K562 (cell line): ENCODE data around the gene IRAK2. TPM values are rescaled to one million over a fixed set of nuclear protein-coding genes. Genes with fewer than 3 reads are reported as not detected.
"Not testable (repeated sequence)": the region's sequence is repeated elsewhere in the genome, so short reads cannot be mapped to it uniquely, and the experiment has no call there.

Experiments
- ATAC-seq: fragments of 200-7000 bp; cut with Tn5 transposase; 3 replicates; pipeline ENCODE4 v1.9.1; 2020; ENCODE audit warnings: moderate library complexity
- BruUV-seq: library from RNA; stranded (reverse); fragments of 400-500 nt; replicated peaks from 2 replicates; lab custom pipeline; 2021; lab: Mats Ljungman, UMichigan
- CTCF ChIA-PET: fragments of 300-600 bp; formaldehyde crosslinking; extraction: SDS; loops from one replicate; lab custom pipeline; 2021; ENCODE audit warnings: low intra/inter-chr PET ratio; lab: Yijun Ruan, JAX
- POLR2A ChIA-PET: fragments of 300-600, 350-650 bp; sonication (Branson Sonifier 250); formaldehyde crosslinking; extraction: SDS; loops from one replicate; lab custom pipeline; 2021; ENCODE audit warnings: antibody characterized with exemption, inconsistent platforms; lab: Yijun Ruan, JAX
- DNase-seq, 4 experiments: peaks; one replicate each; pipeline versions ENCODE4 v3.0.0 to v3.0.0-alpha.2; 2011 to 2018; ENCODE audit warnings: low spot score in 3 of 4, mixed read lengths in 3 of 4; ENCODE audit errors: extremely low read depth in 1 of 4
- FAIRE-seq: peaks from 2 replicates; lab custom pipeline; 2011; peaks lifted over from hg19 to GRCh38; lab: Jason Lieb, UNC
- H2AFZ ChIP-seq: 2 replicates; pipeline ENCODE4 v1.6.0; 2011; ENCODE audit warnings: low read depth, low read length, control low read depth, inconsistent platforms
- H3K27ac ChIP-seq: fragments of 200-600 bp; 3 replicates; pipeline ENCODE4 v1.8.0; 2011; ENCODE audit warnings: low read depth, mild to moderate bottlenecking, control low read depth, inconsistent platforms, low read length, moderate library complexity, mixed read lengths; ENCODE audit errors: extremely low read depth
- H3K27me3 ChIP-seq, 2 experiments: fragments of 300-600 bp in 1 of 2; 2 replicates in 1 of 2; 3 replicates in 1 of 2; pipeline versions ENCODE4 v1.6.0 to v1.8.0; 2011; ENCODE audit warnings: inconsistent platforms in 2 of 2, low read length in 2 of 2, mild to moderate bottlenecking in 1 of 2, mixed read lengths in 1 of 2, moderate library complexity in 1 of 2; ENCODE audit not compliant: control insufficient read depth in 2 of 2, insufficient read depth in 2 of 2
- H3K36me3 ChIP-seq: fragments of 300-600 bp; 3 replicates; pipeline ENCODE4 v1.8.0; 2011; ENCODE audit warnings: mild to moderate bottlenecking, low read length, inconsistent platforms; ENCODE audit not compliant: control insufficient read depth, insufficient read depth
- H3K4me1 ChIP-seq, 2 experiments: fragments of 200-600 bp in 1 of 2; replicated peaks in 1 of 2; 2 replicates in 1 of 2; 3 replicates in 1 of 2; pipeline versions ENCODE4 v1.5.1 to v1.8.0; 2011; ENCODE audit warnings: inconsistent platforms in 2 of 2, low read length in 2 of 2, mild to moderate bottlenecking in 1 of 2, mixed read lengths in 1 of 2, moderate library complexity in 1 of 2; ENCODE audit not compliant: control insufficient read depth in 2 of 2, insufficient read depth in 2 of 2
- H3K4me2 ChIP-seq: 2 replicates; pipeline ENCODE4 v1.6.1; 2011; ENCODE audit warnings: low read length, control low read depth, inconsistent platforms, mixed read lengths; ENCODE audit not compliant: insufficient read depth
- H3K4me3 ChIP-seq: fragments of 200-600 bp; sonication (generic), shearing (Covaris generic); 2 replicates; pipeline ENCODE4 v1.5.1; 2016; ENCODE audit warnings: control low read depth, inconsistent platforms
- H3K79me2 ChIP-seq: fragments of 200-600 bp; 3 replicates; pipeline ENCODE4 v1.8.0; 2011; ENCODE audit warnings: low read length, inconsistent platforms; ENCODE audit not compliant: control insufficient read depth, insufficient read depth
- H3K9ac ChIP-seq, 2 experiments: 2 replicates each; pipeline versions ENCODE4 v1.6.0 to v1.6.1; 2011; ENCODE audit warnings: low read depth in 2 of 2, low read length in 2 of 2, control low read depth in 1 of 2, inconsistent platforms in 1 of 2, mild to moderate bottlenecking in 1 of 2, mixed read lengths in 1 of 2; ENCODE audit not compliant: insufficient read depth in 1 of 2
- H3K9me1 ChIP-seq: one replicate; pipeline ENCODE4 v1.6.0; 2011; ENCODE audit warnings: inconsistent platforms, mild to moderate bottlenecking, low read length, moderate library complexity; ENCODE audit not compliant: control insufficient read depth, insufficient read depth
- H3K9me3 ChIP-seq: replicated peaks from 2 replicates; pipeline ENCODE4 v1.5.1; 2011; ENCODE audit warnings: low read depth, low read length, inconsistent platforms; ENCODE audit not compliant: control insufficient read depth, insufficient read depth
- H4K20me1 ChIP-seq: replicated peaks from 2 replicates; pipeline ENCODE4 v1.6.1; 2011; ENCODE audit warnings: low read length, inconsistent platforms, mixed read lengths; ENCODE audit not compliant: control insufficient read depth, insufficient read depth
- HDGF ChIP-seq: fragments of 450-650 bp; IDR thresholded peaks from 2 replicates; pipeline ENCODE4 v1.6.1; 2016
- ZNF512 ChIP-seq: IDR thresholded peaks from 2 replicates; pipeline ENCODE4 v1.6.1; 2016; ENCODE audit warnings: missing genetic modification characterization, missing compliant biosample characterization
- WGBS: fragments of 100-300 bp; shearing (Covaris generic); methylation state at CpG from one replicate; pipeline ENCODE4 v1.1.6; 2016; ENCODE audit warnings: low coverage, mixed read lengths; ENCODE audit not compliant: insufficient coverage; ENCODE audit errors: missing lambda C conversion rate; 5-methylcytosine and 5-hydroxymethylcytosine counted together
- in situ Hi-C: fragments of 300-500 bp; cut with MboI; formaldehyde crosslinking; loops from 4 replicates; pipeline ENCODE4 v1.15.0; 2018; ENCODE audit warnings: inconsistent platforms, mixed read lengths
- intact Hi-C: fragments of 100-400 bp; cut with micrococcal nuclease; formaldehyde crosslinking; loops from 2 replicates; pipeline ENCODE4 v1.14.2; 2022
- polyA plus RNA-seq, 8 experiments: library from polyadenylated mRNA; depleted of rRNA in 4 of 8; stranded (reverse) in 5 of 8; unstranded in 3 of 8; fragments of >200 nt; fragmentation: Nextera tagmentation in 2 of 8; fragmentation: Illumina TruSeq in 1 of 8; extraction: Ambion mirVana in 2 of 8; extraction: Trizol in 1 of 8; gene quantifications; 2 replicates each; pipeline versions ENCODE4 v1.2.1 to v1.2.3, GENCODE V29; 2011 to 2014; ENCODE audit warnings: inconsistent platforms in 1 of 8, missing spikeins in 1 of 8
- total RNA-seq, 7 experiments: library from RNA; depleted of rRNA in 6 of 7; stranded (reverse); fragments of >200 nt in 6 of 7; fragmentation: Illumina TruSeq in 2 of 7; extraction: Trizol in 2 of 7; gene quantifications; 2 replicates each; pipeline versions ENCODE4 v1.2.1 to v1.2.3, GENCODE V29; 2011 to 2021; ENCODE audit warnings: low replicate concordance in 1 of 7
- TF ChIP-seq, protein P1 (sequence below): fragments of 450-650 bp; IDR thresholded peaks from 2 replicates; pipeline ENCODE4 v1.6.1; 2016; ENCODE audit warnings: antibody characterized with exemption

The IRAK2 gene
- total and polyA plus RNA-seq, 9 of the 15 experiments (the other 6 are each of a cell fraction or from before 2014, with no cell fraction given) = 0.42 to 4.4 (median 2.7) TPM

DNA sequence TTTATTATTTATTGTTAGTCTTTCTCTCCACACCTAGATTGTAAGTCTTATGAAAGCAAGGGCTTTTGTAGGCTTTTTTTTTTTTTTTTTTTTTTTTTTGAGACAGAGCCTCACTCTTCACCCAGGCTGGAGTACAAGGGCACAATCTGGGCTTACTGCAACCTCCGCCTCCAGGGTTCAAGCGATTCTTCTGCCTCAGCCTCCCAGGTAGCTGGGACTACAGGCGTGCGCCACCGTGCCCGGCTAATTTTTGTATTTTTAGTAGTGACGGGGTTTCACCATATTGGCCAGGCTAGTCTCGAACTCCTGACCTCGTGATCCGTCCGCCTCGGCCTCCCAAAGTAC, 546 bp upstream of the IRAK2 start:
- WGBS = 39% methylated on average over 12 of the region's 12 CpGs
- peak overlapping the region; percentile 100 for H2AFZ ChIP-seq
- peak overlapping the region; percentile 98 for H3K4me2 ChIP-seq
- DNase-seq, FAIRE-seq, in situ Hi-C loops, H3K36me3 ChIP-seq, H3K27me3 ChIP-seq, ATAC-seq, H3K27ac ChIP-seq: not testable (repeated sequence)
- peak; percentile 60; the same call in 1 of the 2 replicates for TF ChIP-seq HDGF
- TF ChIP-seq, protein P1, sequence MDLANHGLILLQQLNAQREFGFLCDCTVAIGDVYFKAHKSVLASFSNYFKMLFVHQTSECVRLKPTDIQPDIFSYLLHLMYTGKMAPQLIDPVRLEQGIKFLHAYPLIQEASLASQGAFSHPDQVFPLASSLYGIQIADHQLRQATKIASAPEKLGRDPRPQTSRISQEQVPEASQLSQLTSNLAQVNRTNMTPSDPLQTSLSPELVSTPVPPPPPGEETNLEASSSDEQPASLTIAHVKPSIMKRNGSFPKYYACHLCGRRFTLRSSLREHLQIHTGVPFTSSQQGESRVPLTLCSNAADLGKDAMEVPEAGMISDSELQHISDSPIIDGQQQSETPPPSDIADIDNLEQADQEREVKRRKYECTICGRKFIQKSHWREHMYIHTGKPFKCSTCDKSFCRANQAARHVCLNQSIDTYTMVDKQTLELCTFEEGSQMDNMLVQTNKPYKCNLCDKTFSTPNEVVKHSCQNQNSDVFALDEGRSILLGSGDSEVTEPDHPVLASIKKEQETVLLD = peak; percentile 11; the same call in 1 of the 2 replicates
- peak; percentile 70 for TF ChIP-seq ZNF512
- TF ChIP-seq, all 486 proteins: peak for 3; not testable (repeated sequence) for 483
- not testable (repeated sequence) for BruUV-seq, H3K9me1 ChIP-seq, H3K9me3 ChIP-seq, H3K79me2 ChIP-seq, H4K20me1 ChIP-seq
- H3K4me3 ChIP-seq = peak overlapping the region; percentile 69
- CTCF ChIA-PET = interaction anchor here (0.7 to 1.4 kb wide), 2 partner anchors 61 to 231 kb away, joined by 3 to 4 read pairs; no protein-coding TSS in a partner anchor
- H3K4me1 ChIP-seq = peaks cover 0 to 17% of the 10 kb centered on the region in 2 experiments; a peak in 3 of 5 replicates
- intact Hi-C loops = loop anchor here (2.0 to 5.0 kb wide), 3 partner anchors 61 to 158 kb away; partner anchors contain the start of genes FANCD2 and SEC13
- H3K9ac ChIP-seq = peak overlapping the region; percentile 71 to 96; a peak in 2 of 4 replicates
- POLR2A ChIA-PET = interaction anchor here (1.0 to 1.5 kb wide), 4 partner anchors 10 to 17 kb away, joined by 4 to 6 read pairs (median 4); no protein-coding TSS in a partner anchor
